Mucosa of gallbladder (tissue), 1 donor: ENCODE measurements around the gene EHMT1. TPM values are rescaled to one million over a fixed set of nuclear protein-coding genes. Genes with fewer than 3 reads are reported as not detected.
A peak's percentile ranks its signal among the peaks of the same experiment; 100 is the strongest.
"Not testable (repeated sequence)": the region's sequence is repeated elsewhere in the genome, so short reads cannot be mapped to it uniquely, and the experiment has no call there.

Experiments used
- DNase-seq: peaks from one replicate; pipeline ENCODE4 v3.0.0-alpha.2; 2020; ENCODE audit warnings: low spot score
- total RNA-seq: library from RNA; stranded (reverse); gene quantifications from one replicate; pipeline ENCODE4 v1.2.1, GENCODE V29; 2021
- donor health status: DM: no; HTN: no; CAD: no.

The EHMT1 gene
- total RNA-seq, 1 donor from 2014 or later: 100 TPM

DNA sequence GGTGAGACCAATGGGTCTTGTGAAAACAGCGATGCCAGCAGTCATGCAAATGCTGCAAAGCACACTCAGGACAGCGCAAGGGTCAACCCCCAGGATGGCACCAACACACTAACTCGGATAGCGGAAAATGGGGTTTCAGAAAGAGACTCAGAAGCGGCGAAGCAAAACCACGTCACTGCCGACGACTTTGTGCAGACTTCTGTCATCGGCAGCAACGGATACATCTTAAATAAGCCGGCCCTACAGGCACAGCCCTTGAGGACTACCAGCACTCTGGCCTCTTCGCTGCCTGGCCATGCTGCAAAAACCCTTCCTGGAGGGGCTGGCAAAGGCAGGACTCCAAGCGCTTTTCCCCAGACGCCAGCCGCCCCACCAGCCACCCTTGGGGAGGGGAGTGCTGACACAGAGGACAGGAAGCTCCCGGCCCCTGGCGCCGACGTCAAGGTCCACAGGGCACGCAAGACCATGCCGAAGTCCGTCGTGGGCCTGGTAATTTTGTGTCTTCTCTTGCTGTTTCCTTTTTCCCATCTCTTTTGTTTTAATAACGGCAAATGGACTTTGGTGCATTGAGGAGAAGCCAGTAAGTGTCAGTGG lies 98.0 kb downstream of the EHMT1 start:
- no peak for DNase-seq

GRCh38 chr9:137717776-137718327 lies 99.0 kb downstream of the EHMT1 start:
- DNase-seq: no peak

GRCh38 chr9:137719194-137719593 lies 100.4 kb downstream of the EHMT1 start:
- no peak for DNase-seq

DNA sequence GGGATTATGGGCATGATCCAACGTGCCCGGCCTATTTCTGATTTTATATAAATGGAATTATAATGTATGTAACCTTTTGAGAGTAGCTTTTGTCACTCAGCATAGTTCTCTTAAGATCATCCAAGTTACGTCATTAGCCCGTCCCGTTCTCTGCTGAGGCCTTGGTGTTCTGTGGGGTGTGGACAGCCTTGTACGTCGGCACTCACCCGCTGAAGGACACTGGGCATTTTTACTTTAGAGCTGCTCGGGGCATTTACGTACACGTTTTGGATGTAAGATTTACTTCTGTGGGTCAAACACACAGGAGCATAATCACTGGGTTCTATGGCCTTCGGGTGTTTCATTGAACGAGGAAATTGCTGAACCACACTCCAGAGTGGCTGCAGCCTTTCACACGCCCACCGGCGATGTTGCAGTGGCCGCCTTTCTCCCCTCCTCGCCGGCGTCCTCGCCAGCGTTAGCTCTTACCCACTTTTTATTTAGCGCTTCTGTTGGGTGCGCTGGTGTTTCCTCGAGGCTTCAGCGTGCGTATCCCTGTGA lies 101.8 kb downstream of the EHMT1 start:
- no peak for DNase-seq

DNA sequence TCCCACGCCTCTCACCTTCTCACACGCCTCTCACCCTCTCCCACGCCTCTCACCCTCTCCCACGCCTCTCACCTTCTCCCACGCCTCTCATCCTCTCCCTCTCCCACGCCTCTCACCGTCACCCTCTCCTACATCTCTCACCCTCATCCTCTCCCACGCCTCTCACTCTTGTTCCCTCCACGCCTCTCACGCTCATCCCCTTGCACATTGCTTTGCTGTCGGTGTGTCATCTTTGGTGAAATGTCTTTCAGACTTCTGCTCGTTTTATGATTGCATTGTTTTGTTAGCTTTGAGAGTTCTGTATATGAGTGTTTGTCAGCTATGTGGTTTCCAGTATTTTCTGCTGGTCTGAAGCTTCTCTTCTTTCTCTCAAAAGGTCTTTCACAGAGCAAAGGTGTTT lies 102.7 kb downstream of the EHMT1 start:
- DNase-seq: no peak

GRCh38 chr9:137721899-137722298 lies 103.1 kb downstream of the EHMT1 start:
- DNase-seq: no peak

- DNase-seq: no peak
Observed at GRCh38 chr9:137722481-137722880, 103.7 kb downstream of the EHMT1 start.

DNA sequence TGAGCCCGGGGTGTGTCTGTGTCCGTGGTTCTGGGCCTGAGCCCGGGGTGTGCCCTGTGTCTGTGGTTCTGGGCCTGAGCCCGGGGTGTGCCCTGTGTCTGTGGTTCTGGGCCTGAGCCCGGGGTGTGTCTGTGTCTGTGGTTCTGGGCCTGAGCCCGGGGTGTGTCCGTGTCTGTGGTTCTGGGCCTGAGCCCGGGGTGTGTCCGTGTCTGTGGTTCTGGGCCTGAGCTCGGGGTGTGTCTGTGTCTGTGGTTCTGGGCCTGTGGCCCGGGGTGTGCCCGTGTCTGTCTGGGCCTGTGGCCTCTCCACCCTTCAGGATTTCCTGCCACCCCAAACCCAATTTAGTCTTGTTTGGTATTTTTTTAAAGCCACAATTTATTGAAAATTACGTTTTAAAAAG lies 104.6 kb downstream of the EHMT1 start:
- DNase-seq: not testable (repeated sequence)

GRCh38 chr9:137723783-137724445 lies 105.1 kb downstream of the EHMT1 start:
- DNase-seq: no peak

DNA sequence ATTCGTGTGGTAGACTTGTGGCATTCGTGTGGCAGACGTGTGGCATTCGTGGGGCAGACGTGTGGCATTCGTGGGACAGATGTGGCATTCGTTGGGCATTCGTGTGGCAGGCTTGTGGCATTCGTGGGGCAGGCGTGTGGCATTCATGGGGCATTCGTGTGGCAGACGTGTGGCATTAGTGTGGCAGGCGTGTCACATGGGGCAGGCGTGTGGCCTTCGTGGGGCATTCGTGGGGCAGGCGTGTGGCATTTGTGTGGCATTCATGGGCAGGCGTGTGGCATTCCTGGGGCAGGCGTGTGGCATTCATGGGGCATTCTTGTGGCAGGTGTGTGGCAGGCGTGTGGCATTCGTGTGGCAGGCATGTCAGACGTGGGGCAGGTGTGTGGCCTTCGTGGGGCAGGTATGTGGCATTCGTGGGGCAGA lies 106.0 kb downstream of the EHMT1 start:
- no peak for DNase-seq

- no peak for DNase-seq
Observed at GRCh38 chr9:137725598-137725997, 106.8 kb downstream of the EHMT1 start.

DNA sequence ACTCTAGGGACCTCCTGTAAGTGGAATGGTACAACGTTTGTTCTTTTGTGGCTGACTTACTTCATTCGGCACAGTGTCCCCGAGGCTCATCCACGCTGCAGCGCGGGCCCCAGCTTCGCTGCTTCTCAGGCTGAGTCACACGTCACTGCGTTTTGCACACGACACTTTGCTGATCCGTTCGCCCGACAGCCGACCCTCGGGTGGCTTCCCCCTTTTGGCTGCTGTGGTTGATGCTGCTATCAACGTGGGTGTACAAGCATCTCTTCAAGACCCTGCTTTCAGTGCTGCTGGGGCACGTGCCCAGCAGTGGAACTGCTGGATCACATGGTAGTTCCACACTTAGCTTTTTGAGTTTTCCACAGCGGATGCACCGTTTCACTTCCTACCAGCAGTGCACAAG lies 107.5 kb downstream of the EHMT1 start:
- DNase-seq: not testable (repeated sequence)

DNA sequence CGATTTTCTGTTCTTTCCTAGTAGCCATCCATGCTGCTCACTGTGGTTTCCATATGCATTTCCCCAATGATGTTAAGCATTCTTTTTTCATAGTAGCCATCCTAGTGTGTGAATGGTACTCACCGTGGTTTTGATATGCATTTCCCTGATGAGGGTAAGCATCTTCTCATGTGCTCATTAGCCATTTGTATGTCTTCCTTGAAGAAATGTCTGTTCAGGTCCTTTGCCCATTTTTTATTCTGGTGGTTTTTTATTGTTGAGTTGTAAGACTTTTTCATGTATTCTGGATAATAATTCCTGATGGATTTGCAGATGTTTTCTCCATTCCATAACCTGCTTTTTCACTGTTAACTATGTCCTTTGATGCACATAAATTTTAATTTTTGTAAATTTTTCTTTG lies 108.0 kb downstream of the EHMT1 start:
- no peak for DNase-seq

DNA sequence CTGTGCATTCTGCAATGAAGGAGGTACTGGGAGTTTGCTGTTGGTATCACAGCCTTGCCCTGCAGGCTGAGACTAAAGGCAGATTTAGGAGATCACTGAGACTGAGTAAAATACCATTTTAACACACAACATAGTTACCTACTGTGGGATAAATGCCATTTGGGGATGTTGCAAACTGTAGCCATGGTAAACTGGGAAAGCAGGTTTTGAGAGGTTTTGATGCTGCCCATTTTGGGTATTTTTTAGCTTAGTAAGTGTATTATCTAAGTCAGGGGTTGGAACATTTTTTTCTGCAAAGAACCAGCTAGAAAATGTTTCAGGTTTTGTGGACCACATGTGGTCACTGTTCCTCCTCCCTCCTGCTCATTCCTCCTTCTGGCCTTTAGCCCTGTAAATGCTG lies 108.9 kb downstream of the EHMT1 start:
- DNase-seq: no peak

DNA sequence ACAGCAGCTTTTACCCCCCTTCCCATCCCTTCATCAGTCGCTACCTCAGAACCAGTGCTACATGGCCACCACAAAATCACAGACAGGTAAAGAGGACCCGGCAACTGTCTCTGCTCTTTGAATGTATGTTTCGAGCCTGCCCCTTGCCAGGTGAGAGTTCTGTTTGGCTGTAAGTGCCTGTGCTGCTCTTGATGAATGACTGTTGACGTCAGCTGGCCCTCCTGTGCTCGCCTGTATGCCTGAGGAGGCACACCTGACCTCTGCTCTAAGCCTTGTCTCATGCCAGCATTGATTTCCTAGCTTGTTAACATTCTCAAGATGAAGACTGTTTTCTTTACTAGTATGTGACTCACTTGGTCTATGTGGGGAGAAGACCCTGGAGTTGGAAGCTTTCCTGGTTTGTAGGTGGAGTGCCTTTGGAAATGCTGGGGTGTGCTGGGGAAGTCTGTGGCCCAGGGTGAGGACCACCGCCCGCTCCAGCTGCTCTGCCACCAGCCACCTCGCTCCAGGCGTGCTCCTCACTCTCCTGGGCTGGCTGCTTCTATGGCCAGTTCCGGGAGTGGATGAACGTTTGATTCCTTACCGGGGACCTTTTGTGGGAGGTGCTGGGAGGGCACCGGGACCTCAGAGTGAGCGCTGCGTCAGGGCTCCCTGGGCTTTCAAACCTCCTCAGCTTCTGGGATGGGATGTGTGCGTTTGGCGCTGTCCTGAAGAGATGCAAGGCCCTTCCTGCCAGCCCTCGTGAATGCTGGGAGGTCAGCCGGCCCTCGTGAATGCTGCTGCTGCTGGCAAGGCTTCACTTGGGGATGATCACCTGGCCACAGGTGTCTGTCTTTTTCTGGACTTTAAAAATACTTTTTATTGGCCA lies 109.9 kb downstream of the EHMT1 start:
- DNase-seq: peak; percentile 74

DNA sequence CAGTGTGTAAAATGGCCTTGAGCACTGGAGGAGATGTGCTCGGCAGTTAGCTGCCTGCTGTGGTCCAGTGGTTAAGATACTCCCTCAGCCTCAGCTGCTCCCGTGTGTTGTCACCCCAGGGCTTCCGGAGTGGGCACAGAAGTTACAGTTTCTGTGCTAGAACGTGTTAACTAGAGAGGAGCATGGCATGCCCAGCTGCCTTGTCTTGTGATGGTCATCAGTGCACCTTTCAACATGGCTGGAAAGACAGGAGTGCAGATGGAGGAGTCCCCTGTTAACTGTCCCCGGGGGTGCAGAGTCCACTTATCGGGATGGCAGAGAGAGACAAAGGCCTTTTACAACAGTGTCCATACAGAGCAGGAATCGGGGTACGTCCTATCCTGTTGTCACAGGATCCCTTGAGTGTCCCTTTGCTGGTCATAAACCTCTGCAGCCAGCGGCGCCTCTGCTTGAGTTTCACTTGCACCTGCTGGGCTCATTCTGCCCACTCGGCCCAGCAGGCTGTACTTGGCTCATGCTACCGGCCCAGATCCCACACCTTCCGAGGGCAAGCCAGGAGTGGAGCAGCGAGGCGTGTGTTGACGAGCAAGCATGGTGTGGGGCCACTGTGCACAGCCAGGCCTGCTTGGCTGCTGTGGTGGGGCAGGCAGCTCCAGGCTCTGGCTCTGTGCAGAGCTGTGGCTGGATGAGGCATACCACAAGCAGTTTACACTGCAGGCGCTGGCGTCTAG lies 112.6 kb downstream of the EHMT1 start:
- no peak for DNase-seq

DNA sequence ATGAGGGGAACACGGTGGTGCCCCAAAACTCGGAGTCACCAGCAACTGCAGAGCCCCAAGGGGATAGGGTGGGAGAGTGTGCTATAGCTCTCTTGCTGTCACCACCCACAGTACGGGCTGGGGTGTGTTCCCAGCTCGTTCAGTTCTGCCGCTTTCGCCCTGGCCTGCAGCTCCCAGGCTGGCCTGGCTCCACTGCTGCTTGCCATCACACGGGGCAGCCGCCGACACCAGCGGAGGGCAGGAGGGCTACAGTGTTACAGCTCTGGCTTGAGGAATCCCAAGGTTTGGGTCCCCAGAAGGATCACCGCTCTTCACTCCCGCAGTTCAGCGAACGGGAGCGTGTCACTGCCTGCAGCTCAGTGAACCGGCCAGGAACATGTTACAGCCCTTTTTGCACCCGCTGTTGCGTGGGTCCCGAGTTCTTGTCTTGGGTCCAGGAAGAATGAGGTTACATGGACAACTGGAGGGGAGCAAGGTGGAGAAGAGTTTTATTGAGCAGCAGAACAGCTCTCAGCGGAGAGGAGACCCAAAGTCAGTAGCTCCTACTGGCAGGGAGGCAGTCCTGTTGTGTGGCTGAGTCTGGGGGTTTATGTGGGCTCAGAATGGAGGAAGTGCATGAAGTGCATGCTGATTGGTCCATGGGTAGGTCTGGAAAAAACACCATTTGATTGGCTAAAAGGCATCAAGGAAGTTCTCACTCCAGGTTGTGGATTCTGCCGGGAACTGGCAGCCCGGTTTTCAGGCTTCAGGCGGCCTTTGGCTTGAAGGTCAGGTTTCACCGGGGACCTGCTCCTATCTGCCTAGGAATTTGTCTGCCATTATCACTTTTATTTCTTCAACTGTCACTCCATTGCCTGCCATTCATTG lies 113.4 kb downstream of the EHMT1 start:
- no peak for DNase-seq

GRCh38 chr9:137733429-137733828 lies 114.6 kb downstream of the EHMT1 start:
- no peak for DNase-seq

DNA sequence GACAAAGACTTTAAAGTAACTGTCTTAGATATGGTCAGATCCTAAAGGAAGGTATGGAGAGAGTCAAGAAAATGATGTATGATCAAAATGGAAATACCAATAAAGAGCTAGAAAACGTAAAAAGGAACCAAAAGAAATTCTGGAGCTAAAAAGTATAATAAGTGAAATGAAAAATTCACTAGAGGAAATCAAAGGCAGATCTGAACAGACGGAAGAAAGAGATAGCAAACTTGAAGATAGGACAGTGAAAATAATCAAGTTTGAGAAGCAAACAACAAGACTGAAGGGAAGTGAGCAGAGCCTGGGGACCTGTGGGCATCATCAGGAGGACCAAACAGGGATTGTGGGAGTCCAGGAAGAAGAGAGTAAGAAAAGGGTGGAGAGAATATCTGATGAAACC lies 115.4 kb downstream of the EHMT1 start:
- no peak for DNase-seq

- DNase-seq: not testable (repeated sequence)
Observed at GRCh38 chr9:137738182-137738696, 119.4 kb downstream of the EHMT1 start.
